Astrocyte (in vitro differentiated cells and primary cell): ENCODE results near the gene HLA-DMB. TPM values are rescaled to one million over a fixed set of nuclear protein-coding genes. Genes with fewer than 3 reads are reported as not detected.

ENCODE experiments used
- DNase-seq: peaks from one replicate; pipeline ENCODE4 v3.0.0-alpha.2; 2010; ENCODE audit warnings: low read depth
- FAIRE-seq: peaks from 2 replicates; lab custom pipeline; 2011; peaks lifted over from hg19 to GRCh38; lab: Jason Lieb, UNC
- H2AFZ ChIP-seq: 2 replicates; pipeline ENCODE4 v1.6.0; 2012; ENCODE audit warnings: low read depth, low read length, inconsistent platforms
- H3K27ac ChIP-seq: 2 replicates; pipeline ENCODE4 v1.5.1; 2011; ENCODE audit warnings: low read depth, low read length, inconsistent platforms
- H3K27me3 ChIP-seq: 2 replicates; pipeline ENCODE4 v1.6.0; 2011; ENCODE audit warnings: low read length, inconsistent platforms; ENCODE audit not compliant: insufficient read depth
- H3K36me3 ChIP-seq: 2 replicates; pipeline ENCODE4 v1.5.1; 2011; ENCODE audit warnings: low read length, inconsistent platforms; ENCODE audit not compliant: insufficient read depth
- H3K4me1 ChIP-seq: 2 replicates; pipeline ENCODE4 v1.5.1; 2011; ENCODE audit warnings: low read length, inconsistent platforms; ENCODE audit not compliant: insufficient read depth
- H3K4me2 ChIP-seq: 2 replicates; pipeline ENCODE4 v1.6.0; 2012; ENCODE audit warnings: low read length, inconsistent platforms
- H3K4me3 ChIP-seq: 2 replicates; pipeline ENCODE4 v1.5.1; 2011; ENCODE audit warnings: low read depth, mild to moderate bottlenecking, low read length, inconsistent platforms; ENCODE audit not compliant: insufficient read depth
- H3K79me2 ChIP-seq: 2 replicates; pipeline ENCODE4 v1.6.0; 2012; ENCODE audit warnings: mild to moderate bottlenecking, low read length, inconsistent platforms; ENCODE audit not compliant: insufficient read depth
- H3K9ac ChIP-seq: 2 replicates; pipeline ENCODE4 v1.6.0; 2012; ENCODE audit warnings: mild to moderate bottlenecking, low read length, inconsistent platforms
- H3K9me3 ChIP-seq: 2 replicates; pipeline ENCODE4 v1.5.1; 2012; ENCODE audit warnings: low read depth, mild to moderate bottlenecking, low read length, inconsistent platforms; ENCODE audit not compliant: insufficient read depth
- H4K20me1 ChIP-seq: 2 replicates; pipeline ENCODE4 v1.6.0; 2012; ENCODE audit warnings: low read length, inconsistent platforms; ENCODE audit not compliant: insufficient read depth
- H3K27ac Mint-ChIP-seq: one replicate; pipeline ENCODE4 v1.8.0; 2021; ENCODE audit warnings: mild to moderate bottlenecking, mixed read lengths; ENCODE audit not compliant: unreplicated experiment
- H3K27me3 Mint-ChIP-seq: one replicate; pipeline ENCODE4 v1.8.0; 2021; ENCODE audit warnings: low read depth, mixed read lengths; ENCODE audit not compliant: unreplicated experiment
- H3K36me3 Mint-ChIP-seq: one replicate; pipeline ENCODE4 v1.8.0; 2021; ENCODE audit warnings: low read depth, mixed read lengths; ENCODE audit not compliant: unreplicated experiment
- H3K4me1 Mint-ChIP-seq: one replicate; pipeline ENCODE4 v1.8.0; 2021; ENCODE audit warnings: low read depth, mixed read lengths; ENCODE audit not compliant: unreplicated experiment
- H3K4me3 Mint-ChIP-seq: one replicate; pipeline ENCODE4 v1.8.0; 2021; ENCODE audit warnings: mild to moderate bottlenecking, moderate library complexity, mixed read lengths; ENCODE audit not compliant: unreplicated experiment
- H3K9me3 Mint-ChIP-seq: one replicate; pipeline ENCODE4 v1.8.0; 2021; ENCODE audit warnings: mild to moderate bottlenecking, mixed read lengths; ENCODE audit not compliant: unreplicated experiment
- CTCF ChIP-seq: IDR thresholded peaks from 2 replicates; pipeline ENCODE4 v1.5.1; 2011; ENCODE audit warnings: low read depth, mild to moderate bottlenecking, inconsistent platforms, low read length, moderate library complexity; ENCODE audit not compliant: insufficient read depth
- EZH2 ChIP-seq: IDR thresholded peaks from 2 replicates; pipeline ENCODE4 v1.6.1; 2012; ENCODE audit warnings: mild to moderate bottlenecking, low read length, inconsistent platforms; ENCODE audit not compliant: insufficient read depth
- total RNA-seq: library from RNA; stranded (reverse); gene quantifications from 2 replicates; pipeline ENCODE4 v1.2.1, GENCODE V29; 2021

HLA-DMB gene
- total RNA-seq, 1 donor from 2014 or later, result 0.11 TPM

DNA sequence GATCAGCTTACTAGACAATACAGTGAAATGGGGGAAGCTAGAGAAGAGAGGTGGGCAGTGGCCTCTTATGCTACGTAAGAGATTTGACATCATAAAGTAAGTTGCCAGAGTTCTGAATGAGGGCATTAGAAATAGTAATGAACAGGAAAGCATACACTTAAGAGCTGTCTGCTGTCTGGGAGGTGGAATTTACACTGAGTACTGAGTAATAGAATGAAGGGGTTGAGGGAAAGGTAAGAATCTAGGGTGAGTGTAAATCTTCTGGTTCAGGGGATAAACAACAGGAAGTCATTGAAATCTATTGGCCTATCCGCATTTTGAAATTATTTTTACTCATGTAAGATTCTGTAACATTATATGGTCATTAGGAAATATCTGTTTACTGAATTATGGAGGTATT lies 35.8 kb downstream of the HLA-DMB start:
- no peak for FAIRE-seq
- DNase-seq, result no peak
- Histone ChIP-seq H3K4me3 (no peak overlapping the region), H3K27me3 (no peaks in the 10 kb centered on the region), H3K79me2 (no peaks in the 10 kb centered on the region), H3K36me3 (no peaks in the 10 kb centered on the region), H3K4me2 (no peak overlapping the region), H2AFZ (no peak overlapping the region), H4K20me1 (no peaks in the 10 kb centered on the region), H3K9me3 (no peaks in the 10 kb centered on the region), H3K4me1 (no peaks in the 10 kb centered on the region), H3K27ac (no peak overlapping the region), H3K9ac (no peak overlapping the region)
- Mint-ChIP-seq H3K27ac (peak overlapping the region; percentile 2), H3K36me3 (peaks cover 2% of the 10 kb centered on the region), H3K4me3 (no peak overlapping the region), H3K27me3 (no peaks in the 10 kb centered on the region), H3K4me1 (peaks cover 7% of the 10 kb centered on the region), H3K9me3 (no peaks in the 10 kb centered on the region)
- TF ChIP-seq CTCF, result no peak
- TF ChIP-seq EZH2, result no peak

GRCh38 chr6:32903952-32904351 lies 36.9 kb downstream of the HLA-DMB start:
- Histone ChIP-seq H4K20me1 (no peaks in the 10 kb centered on the region), H3K36me3 (no peaks in the 10 kb centered on the region), H3K9me3 (no peaks in the 10 kb centered on the region), H3K27me3 (no peaks in the 10 kb centered on the region), H3K27ac (no peak overlapping the region), H3K4me2 (no peak overlapping the region), H3K9ac (no peak overlapping the region), H3K4me1 (no peaks in the 10 kb centered on the region), H2AFZ (no peak overlapping the region), H3K4me3 (no peak overlapping the region), H3K79me2 (no peaks in the 10 kb centered on the region)
- Mint-ChIP-seq H3K36me3 (peaks cover 2% of the 10 kb centered on the region), H3K4me1 (peaks cover 7% of the 10 kb centered on the region), H3K27ac (no peak overlapping the region), H3K27me3 (no peaks in the 10 kb centered on the region), H3K4me3 (no peak overlapping the region), H3K9me3 (no peaks in the 10 kb centered on the region)
- DNase-seq, result no peak
- FAIRE-seq, result no peak
- TF ChIP-seq EZH2 (no peak), CTCF (no peak)

DNA sequence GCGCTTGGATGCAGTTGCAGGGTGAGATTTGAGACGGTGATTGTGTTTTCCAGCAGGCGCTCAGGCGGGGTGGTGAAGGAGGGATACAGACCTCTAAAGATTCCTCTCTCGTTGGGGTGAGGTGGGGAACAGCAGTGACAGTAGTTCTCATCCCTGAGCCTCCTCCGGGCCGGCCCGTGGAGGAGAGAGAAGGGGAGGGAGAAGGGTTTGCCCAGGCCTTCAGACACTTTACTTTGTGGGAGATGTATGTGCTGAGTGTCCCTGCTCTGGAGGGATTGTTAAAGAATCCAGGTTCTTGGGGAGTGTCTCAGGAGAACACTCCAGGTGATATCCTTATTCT lies 45.9 kb downstream of the HLA-DMB start:
- H3K27ac Mint-ChIP-seq, result peak overlapping the region; percentile 20
- Histone ChIP-seq H3K4me1 (peaks cover 7% of the 10 kb centered on the region), H3K27ac (peak overlapping the region; percentile 64), H3K4me3 (peak overlapping the region; percentile 89), H3K36me3 (no peaks in the 10 kb centered on the region), H3K79me2 (peaks cover 21% of the 10 kb centered on the region), H3K4me2 (peak overlapping the region; percentile 100), H3K27me3 (no peaks in the 10 kb centered on the region), H2AFZ (peak overlapping the region; percentile 100), H4K20me1 (no peaks in the 10 kb centered on the region), H3K9me3 (no peaks in the 10 kb centered on the region), H3K9ac (peak overlapping the region; percentile 78)
- peak overlapping the region; percentile 93 for H3K4me3 Mint-ChIP-seq
- peaks cover 2% of the 10 kb centered on the region for H3K36me3 Mint-ChIP-seq
- TF ChIP-seq EZH2 (no peak), CTCF (no peak)
- no peaks in the 10 kb centered on the region for H3K9me3 Mint-ChIP-seq
- H3K4me1 Mint-ChIP-seq, result peaks cover 4% of the 10 kb centered on the region
- FAIRE-seq (no peak), DNase-seq (no peak)
- no peaks in the 10 kb centered on the region for H3K27me3 Mint-ChIP-seq
